Measurements from ENCODE around the gene KRT78.

- no peak for TF ChIP-seq NPAS2 (CRISPR knock-in tag; IDR thresholded peaks at IDR 0.05; ENCODE audit: borderline replicate concordance)
- TF ChIP-seq ATF4 (CRISPR knock-in tag; IDR thresholded peaks at IDR 0.05): no peak
- no peak for TF ChIP-seq FOXO1 (CRISPR knock-in tag; IDR thresholded peaks at IDR 0.05)
- TF ChIP-seq, protein P1, sequence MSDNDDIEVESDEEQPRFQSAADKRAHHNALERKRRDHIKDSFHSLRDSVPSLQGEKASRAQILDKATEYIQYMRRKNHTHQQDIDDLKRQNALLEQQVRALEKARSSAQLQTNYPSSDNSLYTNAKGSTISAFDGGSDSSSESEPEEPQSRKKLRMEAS (IDR thresholded peaks at IDR 0.05): no peak
- no peak for TF ChIP-seq ZC3H13 (CRISPR knock-in tag; IDR thresholded peaks at IDR 0.05)
These were observed 41.0 kb downstream of the KRT78 start for GRCh38 chr12:52807544-52808470.
